ENCODE measurements around the gene BAIAP2L1. TPM values are rescaled to one million over a fixed set of nuclear protein-coding genes. Genes with fewer than 3 reads are reported as not detected.

BAIAP2L1 gene
- total and polyA plus RNA-seq, 2 donors: 2.2 to 6.1 TPM

DNA sequence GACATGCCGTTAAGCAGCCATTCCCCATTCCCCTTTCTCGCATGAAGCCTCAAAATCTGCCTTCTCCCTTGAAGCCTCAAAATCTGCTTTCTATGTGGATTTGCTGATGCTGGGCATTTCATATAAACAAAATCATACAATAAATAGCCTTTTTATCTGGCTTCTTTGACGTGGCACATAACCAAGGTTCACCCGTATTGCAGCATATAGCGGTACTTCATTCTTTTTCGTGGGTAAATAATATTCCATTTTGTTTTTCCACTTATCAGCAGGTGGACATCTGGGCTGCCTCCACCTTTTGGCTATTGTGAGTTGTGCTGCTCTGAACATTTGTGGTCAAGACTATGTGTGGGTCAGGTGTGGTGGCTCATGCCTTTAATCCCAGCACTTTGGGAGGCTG lies 62.4 kb downstream of the BAIAP2L1 start:
- no peak overlapping the region for H3K27ac ChIP-seq (ENCODE audit: low read depth in 1 of 2, low read length in 1 of 2)
- no peaks in the 10 kb centered on the region for H3K36me3 ChIP-seq (ENCODE audit: control insufficient read depth in 2 of 2, insufficient read depth in 2 of 2, low read length in 1 of 2)
- no peaks in the 10 kb centered on the region for H3K4me1 ChIP-seq (ENCODE audit: control insufficient read depth in 2 of 2, insufficient read depth in 2 of 2, low read length in 2 of 2)
- H3K4me3 ChIP-seq (ENCODE audit: low read length in 2 of 2): no peak overlapping the region
- 99% methylated on average over 6 of the region's 6 CpGs for WGBS
- H3K27me3 ChIP-seq (ENCODE audit: control insufficient read depth in 2 of 2, insufficient read depth in 1 of 2, low read length in 1 of 2): no peaks in the 10 kb centered on the region
- H3K9me3 ChIP-seq (ENCODE audit: control insufficient read depth in 2 of 2, insufficient read depth in 1 of 2, low read length in 1 of 2): no peaks in the 10 kb centered on the region
- no peak for DNase-seq (ENCODE audit: low read depth in 6 of 9, low spot score in 9 of 9)

GRCh38 chr7:98335411-98335977 lies 65.4 kb downstream of the BAIAP2L1 start:
- Histone ChIP-seq H3K4me3 (ENCODE audit: low read length in 2 of 2) (no peak overlapping the region), H3K9me3 (ENCODE audit: control insufficient read depth in 2 of 2, insufficient read depth in 1 of 2, low read length in 1 of 2) (no peaks in the 10 kb centered on the region), H3K4me1 (ENCODE audit: control insufficient read depth in 2 of 2, insufficient read depth in 2 of 2, low read length in 2 of 2) (no peaks in the 10 kb centered on the region), H3K36me3 (ENCODE audit: control insufficient read depth in 2 of 2, insufficient read depth in 2 of 2, low read length in 1 of 2) (no peaks in the 10 kb centered on the region), H3K27me3 (ENCODE audit: control insufficient read depth in 2 of 2, insufficient read depth in 1 of 2, low read length in 1 of 2) (no peaks in the 10 kb centered on the region), H3K27ac (ENCODE audit: low read depth in 1 of 2, low read length in 1 of 2) (no peak overlapping the region)
- DNase-seq (ENCODE audit: low read depth in 6 of 9, low spot score in 9 of 9): no peak
- WGBS: 94% methylated on average over 8 of the region's 8 CpGs

DNA sequence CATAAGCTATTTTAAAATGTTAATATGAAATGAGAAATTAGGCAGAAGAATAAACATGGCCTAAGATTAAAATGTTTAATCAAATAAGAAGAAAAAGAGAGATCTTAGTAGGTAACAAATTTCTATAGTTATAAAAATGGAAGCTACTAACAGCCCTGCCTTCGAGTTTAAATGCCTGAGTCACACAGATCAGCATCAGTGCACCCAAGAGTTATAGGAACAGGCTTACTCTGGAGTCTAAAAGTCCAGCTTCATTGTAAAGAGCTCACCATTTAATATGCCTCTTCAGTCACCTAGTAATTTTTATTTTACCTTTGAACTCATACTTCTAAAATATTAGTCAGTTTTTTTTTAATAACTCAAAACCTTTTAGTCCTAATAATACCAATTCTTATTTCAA lies 66.8 kb downstream of the BAIAP2L1 start:
- Histone ChIP-seq H3K9me3 (ENCODE audit: control insufficient read depth in 2 of 2, insufficient read depth in 1 of 2, low read length in 1 of 2) (no peaks in the 10 kb centered on the region), H3K4me3 (ENCODE audit: low read length in 2 of 2) (no peak overlapping the region), H3K27me3 (ENCODE audit: control insufficient read depth in 2 of 2, insufficient read depth in 1 of 2, low read length in 1 of 2) (no peaks in the 10 kb centered on the region), H3K27ac (ENCODE audit: low read depth in 1 of 2, low read length in 1 of 2) (no peak overlapping the region), H3K36me3 (ENCODE audit: control insufficient read depth in 2 of 2, insufficient read depth in 2 of 2, low read length in 1 of 2) (no peaks in the 10 kb centered on the region), H3K4me1 (ENCODE audit: control insufficient read depth in 2 of 2, insufficient read depth in 2 of 2, low read length in 2 of 2) (no peaks in the 10 kb centered on the region)
- DNase-seq (ENCODE audit: low read depth in 6 of 9, low spot score in 9 of 9): no peak
- WGBS: 85% methylated on average over 1 of the region's 1 CpG

DNA sequence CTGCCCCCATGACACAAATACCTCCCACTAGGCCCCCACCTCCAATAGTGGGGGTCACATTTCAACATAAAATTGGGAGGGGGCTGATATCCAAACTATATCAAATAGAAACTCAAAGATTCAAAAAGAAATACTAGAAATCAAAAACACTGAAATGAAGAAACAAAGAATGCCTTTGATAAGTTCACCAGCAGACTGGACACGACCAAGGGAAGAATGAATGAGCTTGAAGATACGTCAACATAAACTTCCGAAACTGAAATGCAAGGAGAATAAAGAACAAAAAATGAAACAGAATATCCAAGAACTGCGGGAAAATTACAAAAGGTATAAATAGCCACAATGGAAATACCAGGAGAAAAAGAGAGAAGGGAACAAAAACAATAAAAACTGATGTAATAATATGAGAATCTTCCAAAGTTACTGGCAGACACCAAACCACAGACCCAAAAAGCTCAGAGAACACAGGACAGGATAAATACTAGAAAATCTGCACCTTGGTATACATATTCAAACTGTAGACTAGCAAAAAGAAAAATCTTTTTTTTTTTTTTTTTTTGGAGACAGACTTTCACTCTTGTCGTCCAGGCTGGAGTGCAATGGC lies 69.9 kb downstream of the BAIAP2L1 start:
- WGBS: 98% methylated on average over 5 of the region's 5 CpGs
- Histone ChIP-seq H3K27me3 (ENCODE audit: control insufficient read depth in 2 of 2, insufficient read depth in 1 of 2, low read length in 1 of 2) (no peaks in the 10 kb centered on the region), H3K27ac (ENCODE audit: low read depth in 1 of 2, low read length in 1 of 2) (no peak overlapping the region), H3K4me3 (ENCODE audit: low read length in 2 of 2) (no peak overlapping the region), H3K36me3 (ENCODE audit: control insufficient read depth in 2 of 2, insufficient read depth in 2 of 2, low read length in 1 of 2) (no peaks in the 10 kb centered on the region), H3K4me1 (ENCODE audit: control insufficient read depth in 2 of 2, insufficient read depth in 2 of 2, low read length in 2 of 2) (no peaks in the 10 kb centered on the region), H3K9me3 (ENCODE audit: control insufficient read depth in 2 of 2, insufficient read depth in 1 of 2, low read length in 1 of 2) (no peaks in the 10 kb centered on the region)
- no peak for DNase-seq (ENCODE audit: low read depth in 6 of 9, low spot score in 9 of 9)

GRCh38 chr7:98329791-98330373 lies 71.0 kb downstream of the BAIAP2L1 start:
- Histone ChIP-seq H3K4me3 (ENCODE audit: low read length in 2 of 2) (no peak overlapping the region), H3K27ac (ENCODE audit: low read depth in 1 of 2, low read length in 1 of 2) (no peak overlapping the region), H3K27me3 (ENCODE audit: control insufficient read depth in 2 of 2, insufficient read depth in 1 of 2, low read length in 1 of 2) (no peaks in the 10 kb centered on the region), H3K36me3 (ENCODE audit: control insufficient read depth in 2 of 2, insufficient read depth in 2 of 2, low read length in 1 of 2) (no peaks in the 10 kb centered on the region), H3K9me3 (ENCODE audit: control insufficient read depth in 2 of 2, insufficient read depth in 1 of 2, low read length in 1 of 2) (no peaks in the 10 kb centered on the region), H3K4me1 (ENCODE audit: control insufficient read depth in 2 of 2, insufficient read depth in 2 of 2, low read length in 2 of 2) (no peaks in the 10 kb centered on the region)
- no peak for DNase-seq (ENCODE audit: low read depth in 6 of 9, low spot score in 9 of 9)
- 89% methylated on average over 9 of the region's 9 CpGs for WGBS

DNA sequence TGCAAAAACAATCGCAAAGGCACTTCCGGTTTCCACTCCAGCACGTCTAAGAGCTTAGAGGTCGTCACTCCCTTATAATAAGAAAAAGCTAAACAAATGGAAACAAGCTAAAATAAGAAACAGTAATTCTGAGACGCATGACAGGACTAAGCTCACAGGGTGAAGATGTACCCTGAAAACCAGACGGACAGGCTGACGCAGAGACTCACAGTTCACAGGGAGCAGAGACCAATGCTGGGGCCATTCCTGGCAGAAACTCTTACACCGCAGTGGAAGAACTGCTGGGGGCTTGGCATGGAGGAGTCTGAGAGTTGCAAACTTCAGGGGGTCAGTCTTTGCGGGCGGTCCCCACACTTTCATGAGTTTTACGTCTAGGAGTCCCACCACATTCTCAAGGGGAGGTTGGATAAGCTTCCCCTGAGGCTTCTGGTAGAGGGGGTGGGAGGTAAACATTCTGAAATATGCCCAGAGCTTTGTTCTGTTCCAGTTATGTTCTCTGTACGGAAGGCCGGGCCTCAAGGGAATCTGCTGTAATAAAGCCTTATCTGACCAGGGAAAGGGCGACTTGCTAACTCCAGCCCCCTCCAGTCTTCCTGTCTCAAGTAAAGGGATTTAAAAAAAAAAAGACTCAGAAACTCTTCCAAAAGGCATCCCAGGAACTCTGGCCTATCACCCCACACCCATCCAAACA lies 71.6 kb downstream of the BAIAP2L1 start:
- no peak for DNase-seq (ENCODE audit: low read depth in 6 of 9, low spot score in 9 of 9)
- Histone ChIP-seq H3K4me1 (ENCODE audit: control insufficient read depth in 2 of 2, insufficient read depth in 2 of 2, low read length in 2 of 2) (no peaks in the 10 kb centered on the region), H3K27me3 (ENCODE audit: control insufficient read depth in 2 of 2, insufficient read depth in 1 of 2, low read length in 1 of 2) (no peaks in the 10 kb centered on the region), H3K9me3 (ENCODE audit: control insufficient read depth in 2 of 2, insufficient read depth in 1 of 2, low read length in 1 of 2) (no peaks in the 10 kb centered on the region), H3K27ac (ENCODE audit: low read depth in 1 of 2, low read length in 1 of 2) (no peak overlapping the region), H3K36me3 (ENCODE audit: control insufficient read depth in 2 of 2, insufficient read depth in 2 of 2, low read length in 1 of 2) (no peaks in the 10 kb centered on the region), H3K4me3 (ENCODE audit: low read length in 2 of 2) (no peak overlapping the region)
- WGBS: 87% methylated on average over 14 of the region's 14 CpGs

DNA sequence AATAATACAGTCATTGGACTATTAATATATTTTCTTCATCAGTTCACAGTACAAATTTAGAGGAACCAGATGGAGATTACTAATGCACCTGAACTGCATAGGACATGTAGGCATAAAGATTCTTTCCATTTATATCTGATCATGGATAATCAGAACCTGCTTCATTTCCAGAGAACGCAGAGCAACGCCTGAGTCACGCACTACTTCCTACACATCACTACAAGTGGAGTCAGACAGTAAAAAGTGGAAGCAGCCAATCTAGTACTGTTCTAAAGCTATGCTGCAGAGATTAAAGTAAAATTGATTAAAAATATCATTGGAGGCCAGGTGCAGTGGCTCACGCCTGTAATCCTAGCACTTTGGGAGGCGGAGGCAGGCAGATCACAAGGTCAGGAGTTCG lies 76.1 kb downstream of the BAIAP2L1 start:
- H3K4me1 ChIP-seq (ENCODE audit: control insufficient read depth in 2 of 2, insufficient read depth in 2 of 2, low read length in 2 of 2): no peaks in the 10 kb centered on the region
- H3K9me3 ChIP-seq (ENCODE audit: control insufficient read depth in 2 of 2, insufficient read depth in 1 of 2, low read length in 1 of 2): no peaks in the 10 kb centered on the region
- no peak overlapping the region for H3K4me3 ChIP-seq (ENCODE audit: low read length in 2 of 2)
- WGBS: 95% methylated on average over 6 of the region's 6 CpGs
- DNase-seq (ENCODE audit: low read depth in 6 of 9, low spot score in 9 of 9): no peak
- no peaks in the 10 kb centered on the region for H3K36me3 ChIP-seq (ENCODE audit: control insufficient read depth in 2 of 2, insufficient read depth in 2 of 2, low read length in 1 of 2)
- H3K27ac ChIP-seq (ENCODE audit: low read depth in 1 of 2, low read length in 1 of 2): no peak overlapping the region
- H3K27me3 ChIP-seq (ENCODE audit: control insufficient read depth in 2 of 2, insufficient read depth in 1 of 2, low read length in 1 of 2): peaks cover 0 to 13% of the 10 kb centered on the region in 2 donors

GRCh38 chr7:98323597-98324322 lies 77.1 kb downstream of the BAIAP2L1 start:
- no peak overlapping the region for H3K27ac ChIP-seq (ENCODE audit: low read depth in 1 of 2, low read length in 1 of 2)
- H3K4me3 ChIP-seq (ENCODE audit: low read length in 2 of 2): no peak overlapping the region
- 61% methylated on average over 28 of the region's 28 CpGs for WGBS
- no peak for DNase-seq (ENCODE audit: low read depth in 6 of 9, low spot score in 9 of 9)
- no peaks in the 10 kb centered on the region for H3K9me3 ChIP-seq (ENCODE audit: control insufficient read depth in 2 of 2, insufficient read depth in 1 of 2, low read length in 1 of 2)
- no peaks in the 10 kb centered on the region for H3K36me3 ChIP-seq (ENCODE audit: control insufficient read depth in 2 of 2, insufficient read depth in 2 of 2, low read length in 1 of 2)
- H3K27me3 ChIP-seq (ENCODE audit: control insufficient read depth in 2 of 2, insufficient read depth in 1 of 2, low read length in 1 of 2): peaks cover 0 to 13% of the 10 kb centered on the region in 2 donors
- H3K4me1 ChIP-seq (ENCODE audit: control insufficient read depth in 2 of 2, insufficient read depth in 2 of 2, low read length in 2 of 2): no peaks in the 10 kb centered on the region

Data from thymus (tissue), 11 donors.